NCI-H1436 treated with DMSO at 0.1 percent for 48 hours (cell line): ENCODE measurements around the gene TMED7.

Experiments used
- DNase-seq: peaks from one replicate; lab custom pipeline; 2025; lab: John Stamatoyannopoulos, UW

The TMED7 gene

DNA sequence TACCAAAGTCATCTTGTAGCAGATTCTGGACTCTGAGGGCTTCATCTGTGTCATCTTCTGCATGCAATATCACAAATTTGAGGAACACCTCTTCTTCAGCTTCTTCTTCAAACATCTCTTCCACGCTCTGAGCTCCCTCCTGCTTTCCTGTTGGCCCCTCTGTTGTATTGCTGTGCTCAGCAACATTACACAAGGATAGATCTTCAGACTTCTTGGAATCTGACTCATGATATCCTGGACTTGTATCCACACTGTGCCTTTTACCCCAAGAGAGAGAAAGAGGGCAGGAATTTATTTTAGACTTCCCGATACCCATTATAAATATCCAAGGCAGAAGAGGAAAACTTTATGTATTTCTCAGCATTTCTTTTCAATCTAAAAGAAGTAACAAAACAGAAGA is 44.9 kb downstream of the TMED7 start:
- no peak for DNase-seq

DNA sequence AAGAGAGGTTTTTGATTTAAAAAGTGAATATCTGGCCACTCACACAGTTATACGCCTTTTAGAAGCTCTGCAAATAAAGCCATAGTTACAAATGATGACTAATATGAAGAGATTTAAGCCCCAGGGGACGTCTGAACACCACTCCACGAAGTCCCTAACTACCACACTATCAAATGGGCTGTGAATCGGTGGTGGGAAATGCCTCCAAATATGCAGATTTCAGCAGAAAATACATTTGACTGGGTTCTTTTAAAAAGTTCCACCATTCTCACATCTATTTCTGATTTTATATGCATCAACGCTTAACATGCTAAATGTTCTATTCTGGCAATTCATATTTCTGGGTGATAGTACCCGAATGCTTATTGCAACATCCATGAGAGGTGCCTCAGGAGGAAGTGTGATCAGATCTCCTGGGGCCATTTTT is 46.1 kb downstream of the TMED7 start:
- DNase-seq: no peak

DNA sequence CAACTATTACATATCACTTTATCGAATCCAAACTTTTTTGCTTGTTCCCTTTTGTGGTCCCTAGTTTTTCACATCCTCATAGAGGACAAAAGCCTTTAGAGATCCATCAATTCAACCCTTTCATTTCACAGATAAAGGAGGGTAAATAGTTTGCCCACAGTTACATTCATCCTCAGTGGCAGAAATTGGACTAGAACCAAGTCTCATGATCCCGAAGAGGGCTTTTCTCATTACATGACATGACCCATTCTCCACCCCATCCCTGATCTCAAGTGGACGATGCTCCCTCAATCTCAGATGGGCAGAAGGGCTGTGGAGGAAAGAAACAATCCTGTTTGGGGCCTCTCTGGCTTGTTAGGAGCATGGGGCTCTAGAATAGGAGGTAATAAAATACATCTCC is 46.6 kb downstream of the TMED7 start:
- no peak for DNase-seq

DNA sequence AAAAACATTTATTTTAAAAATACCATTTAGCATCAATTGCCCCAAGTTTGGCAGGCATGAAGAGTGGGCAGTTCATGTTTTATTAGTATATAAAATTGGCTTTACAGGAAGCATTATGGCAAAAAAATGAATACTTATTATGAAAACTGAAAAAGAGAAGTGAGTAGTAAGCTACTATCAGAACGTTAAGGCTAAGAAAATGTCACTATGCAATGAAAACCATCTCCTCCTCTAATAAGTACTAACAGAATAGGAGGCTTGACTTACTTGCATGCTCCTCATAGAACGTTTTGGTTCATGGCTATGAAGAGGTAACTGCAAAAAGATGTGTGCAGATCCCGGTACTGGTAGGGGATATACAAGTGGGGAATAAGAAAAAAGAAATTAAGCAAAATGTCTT is 47.2 kb downstream of the TMED7 start:
- DNase-seq: no peak

DNA sequence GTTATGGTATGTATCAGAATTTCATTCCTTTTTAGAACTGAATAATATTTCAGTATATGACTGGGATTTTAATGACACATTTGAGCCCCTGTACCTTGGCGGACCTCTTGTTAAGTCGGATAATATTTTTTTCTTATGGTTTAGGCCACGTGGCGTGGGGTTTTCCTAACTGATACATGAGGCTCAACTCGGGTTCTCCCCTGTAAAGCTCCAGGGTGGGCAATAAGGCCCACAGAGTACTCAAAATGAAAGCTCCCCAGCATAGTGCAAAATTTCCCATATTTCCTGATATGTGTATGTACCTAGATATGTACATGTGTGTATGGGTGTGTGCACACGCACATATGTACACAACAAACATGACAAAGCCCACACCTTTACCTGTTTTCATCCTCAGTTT is 48.1 kb downstream of the TMED7 start:
- DNase-seq: no peak

DNA sequence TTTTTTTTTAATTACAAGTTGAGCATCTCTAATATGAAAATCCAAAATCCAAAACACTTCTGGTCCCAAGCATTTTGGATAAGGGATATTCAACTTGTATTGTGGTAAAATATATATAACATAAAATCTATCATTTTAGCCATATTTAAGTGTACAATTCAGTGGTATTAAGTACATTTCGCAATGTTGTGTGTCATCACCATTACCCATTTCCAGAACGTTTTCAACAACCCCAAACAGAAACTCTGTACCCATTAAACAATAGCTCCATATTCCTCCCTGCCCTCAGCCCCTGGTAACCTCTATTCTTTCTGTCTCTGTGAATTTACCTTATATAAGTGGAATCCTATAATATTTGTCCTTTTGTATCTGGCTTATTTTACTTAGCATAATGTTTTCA is 48.5 kb downstream of the TMED7 start:
- DNase-seq: no peak

DNA sequence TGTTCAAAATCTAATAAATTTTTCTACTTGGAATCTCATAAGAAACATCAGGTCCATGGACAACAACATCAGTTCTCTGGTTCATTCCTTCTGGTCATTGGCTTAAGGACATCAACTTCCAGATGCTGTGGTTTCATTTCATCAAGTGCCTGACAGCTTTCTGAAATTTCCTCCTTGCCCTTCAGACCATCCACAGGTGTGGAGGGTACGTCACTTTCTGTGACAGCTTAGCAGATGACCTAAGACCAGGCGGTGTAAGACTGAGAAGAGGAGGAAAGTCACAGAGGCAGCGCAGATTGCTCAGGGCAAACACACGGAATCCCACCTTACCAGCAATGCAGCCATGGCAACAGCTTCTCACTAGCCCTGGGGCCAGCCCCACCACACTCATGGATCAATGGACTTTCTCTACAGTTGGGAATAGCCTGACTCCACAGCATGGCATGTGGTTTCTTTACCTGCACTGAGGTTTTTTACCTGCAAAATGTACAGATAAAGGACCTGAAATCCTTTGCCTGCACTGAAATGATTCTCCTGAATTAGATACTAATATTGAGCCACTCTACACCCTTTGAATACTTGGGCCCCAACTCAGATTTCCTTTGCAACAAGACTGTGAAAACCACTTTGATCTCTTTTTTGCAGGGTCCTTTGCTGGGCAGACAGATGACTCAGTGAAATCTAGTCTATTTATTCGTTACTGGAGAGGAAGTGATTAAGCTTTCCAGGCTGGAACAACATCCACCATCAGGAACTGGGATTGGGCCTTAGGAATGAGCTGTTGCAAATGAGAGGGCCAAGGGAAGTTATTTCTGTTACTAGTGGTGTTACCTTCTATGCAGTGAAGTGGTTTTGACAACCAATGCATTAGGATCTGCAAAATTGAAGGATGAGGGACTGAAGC is 50.4 kb downstream of the TMED7 start:
- no peak for DNase-seq

DNA sequence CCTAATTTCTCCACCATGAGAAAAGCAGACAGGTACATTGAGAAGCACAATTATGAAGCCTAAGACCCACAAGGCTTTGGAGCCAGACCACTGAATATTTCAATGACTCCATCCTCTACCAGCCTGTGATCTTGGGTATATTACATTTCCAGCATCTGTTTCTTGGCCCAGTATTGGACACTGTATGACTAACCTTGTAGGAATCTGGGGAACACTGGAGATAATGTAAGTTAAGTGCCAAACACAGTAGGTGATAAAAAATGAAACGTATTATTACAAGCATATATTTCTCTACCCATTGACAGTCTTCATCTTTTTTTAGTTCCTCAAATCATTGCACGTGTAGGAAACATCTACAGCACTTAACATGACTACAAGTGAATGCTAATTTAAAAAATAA is 52.7 kb downstream of the TMED7 start:
- DNase-seq: no peak

DNA sequence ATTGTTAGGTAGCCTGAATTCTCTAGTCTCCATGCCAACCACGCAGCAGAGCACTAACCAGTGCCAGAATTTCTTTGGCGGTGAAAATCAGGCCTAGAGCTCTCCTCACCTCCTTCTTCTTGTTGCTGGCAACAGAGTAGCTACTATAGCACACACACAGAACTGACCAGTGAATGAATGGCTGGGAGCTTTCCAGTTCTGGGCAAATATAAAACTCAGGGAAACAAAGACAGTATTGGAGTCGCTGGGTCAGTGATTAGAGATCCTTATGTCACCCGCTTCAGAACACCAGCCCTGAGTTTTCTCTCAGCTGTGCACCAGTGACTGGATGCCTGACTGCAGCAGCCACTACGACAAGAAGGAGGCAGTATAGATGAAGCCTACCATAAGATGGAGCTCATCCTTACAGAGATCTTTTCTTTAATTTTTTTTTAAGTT is 54.4 kb downstream of the TMED7 start:
- no peak for DNase-seq

DNA sequence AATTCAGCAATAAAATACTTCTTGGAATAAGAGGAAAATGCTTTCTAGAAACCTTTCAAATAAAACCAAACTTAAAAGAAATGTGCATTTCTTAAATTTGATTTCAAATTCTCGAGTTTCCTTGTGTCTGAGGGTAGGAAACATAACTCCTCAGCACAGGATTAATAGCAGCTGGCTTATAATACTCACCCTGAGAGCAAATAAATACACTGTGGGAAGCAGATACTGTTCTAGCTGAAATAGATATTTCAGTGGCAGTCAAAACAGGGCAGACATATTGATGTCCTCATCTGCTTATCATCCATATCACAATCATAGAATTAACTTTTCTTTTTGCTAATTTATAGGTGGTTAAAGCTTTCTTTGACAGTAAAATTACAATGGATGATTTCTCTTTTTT is 57.2 kb downstream of the TMED7 start:
- no peak for DNase-seq

DNA sequence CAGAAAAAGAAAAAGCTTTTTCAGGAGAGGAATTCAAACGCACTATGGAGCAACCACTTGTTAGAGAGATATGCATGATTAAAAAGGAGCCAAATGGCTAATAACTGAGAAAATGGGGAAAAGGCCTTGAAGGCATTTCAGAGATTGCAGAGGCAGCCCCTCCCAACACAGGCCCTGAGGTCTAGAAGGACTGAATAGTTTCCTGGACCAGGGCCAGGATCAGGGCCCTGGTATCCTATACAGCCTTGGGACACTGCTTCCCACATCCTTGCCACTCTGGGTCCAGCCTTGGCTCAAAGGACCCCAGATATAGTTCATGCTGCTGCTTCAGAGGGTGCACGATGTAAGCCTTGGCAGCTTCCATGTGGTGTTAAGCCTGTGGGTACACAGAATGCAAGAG is 60.6 kb downstream of the TMED7 start:
- no peak for DNase-seq
